ENCODE results near the gene CTCF. TPM values are rescaled to one million over a fixed set of nuclear protein-coding genes. Genes with fewer than 3 reads are reported as not detected.
"Not testable (repeated sequence)": the region's sequence is repeated elsewhere in the genome, so short reads cannot be mapped to it uniquely, and the experiment has no call there.

CTCF gene
- polyA plus RNA-seq (2012; ENCODE audit: missing spikeins), result 25.9 TPM

GRCh38 chr16:67562526-67562917 is at the start of gene CTCF:
CTCF (plus strand) TSS chr16:67562526; CDS start chr16:67610833, 48,307 bp downstream.
- TF ChIP-seq TAF1 (IDR thresholded peaks at IDR 0.05; ENCODE audit: borderline replicate concordance, low read depth, low read length), result 0 out of 2 replicates have a peak, but pooled peaks have one; percentile 27
- no peak for TF ChIP-seq POLR2AphosphoS5 (IDR thresholded peaks at IDR 0.05; ENCODE audit: low read depth, low read length)
- FAIRE-seq (peak; percentile 36), DNase-seq (ENCODE audit: insufficient read length) (no peak)

- DNase-seq (ENCODE audit: insufficient read length); FAIRE-seq: not testable (repeated sequence)
Measured at GRCh38 chr16:67513892-67514291, 48.4 kb upstream of the CTCF start.

- no peak for DNase-seq (ENCODE audit: insufficient read length)
- peak; percentile 81 for FAIRE-seq
- no peak for TF ChIP-seq TAF1 (IDR thresholded peaks at IDR 0.05; ENCODE audit: borderline replicate concordance, low read depth, low read length)
- TF ChIP-seq POLR2A (IDR thresholded peaks at IDR 0.05; ENCODE audit: low read depth, low read length), result no peak
- TF ChIP-seq POLR2AphosphoS5 (IDR thresholded peaks at IDR 0.05; ENCODE audit: low read depth, low read length), result no peak
Measured at GRCh38 chr16:67514382-67514828, 47.9 kb upstream of the CTCF start.

- FAIRE-seq (no peak), DNase-seq (ENCODE audit: insufficient read length) (no peak)
- TF ChIP-seq POLR2A (IDR thresholded peaks at IDR 0.05; ENCODE audit: low read depth, low read length) (no peak), POLR2AphosphoS5 (IDR thresholded peaks at IDR 0.05; ENCODE audit: low read depth, low read length) (no peak), TAF1 (IDR thresholded peaks at IDR 0.05; ENCODE audit: borderline replicate concordance, low read depth, low read length) (no peak)
Measured at GRCh38 chr16:67516296-67517154, 45.8 kb upstream of the CTCF start.

GRCh38 chr16:67517155-67517445 is 45.2 kb upstream of the CTCF start:
- TF ChIP-seq TAF1 (IDR thresholded peaks at IDR 0.05; ENCODE audit: borderline replicate concordance, low read depth, low read length) (no peak), POLR2AphosphoS5 (IDR thresholded peaks at IDR 0.05; ENCODE audit: low read depth, low read length) (no peak), POLR2A (IDR thresholded peaks at IDR 0.05; ENCODE audit: low read depth, low read length) (no peak)

GRCh38 chr16:67517661-67518423 is 44.5 kb upstream of the CTCF start:
- DNase-seq (ENCODE audit: insufficient read length) (no peak), FAIRE-seq (peak; percentile 44)
- TF ChIP-seq POLR2A (IDR thresholded peaks at IDR 0.05; ENCODE audit: low read depth, low read length), result 0 out of 2 replicates have a peak, but pooled peaks have one; percentile 32
- TF ChIP-seq TAF1 (IDR thresholded peaks at IDR 0.05; ENCODE audit: borderline replicate concordance, low read depth, low read length), result no peak

More at GRCh38 chr16:67517155-67517445, 45.2 kb upstream of the CTCF start:
- FAIRE-seq, result no peak
- DNase-seq (ENCODE audit: insufficient read length), result no peak

- FAIRE-seq (no peak), DNase-seq (ENCODE audit: insufficient read length) (no peak)
- TF ChIP-seq POLR2A (IDR thresholded peaks at IDR 0.05; ENCODE audit: low read depth, low read length) (no peak), TAF1 (IDR thresholded peaks at IDR 0.05; ENCODE audit: borderline replicate concordance, low read depth, low read length) (no peak), POLR2AphosphoS5 (IDR thresholded peaks at IDR 0.05; ENCODE audit: low read depth, low read length) (no peak)
Measured at GRCh38 chr16:67518676-67519075, 43.6 kb upstream of the CTCF start.

GRCh38 chr16:67519242-67519641 is 43.1 kb upstream of the CTCF start:
- TF ChIP-seq TAF1 (IDR thresholded peaks at IDR 0.05; ENCODE audit: borderline replicate concordance, low read depth, low read length) (no peak), POLR2AphosphoS5 (IDR thresholded peaks at IDR 0.05; ENCODE audit: low read depth, low read length) (no peak), POLR2A (IDR thresholded peaks at IDR 0.05; ENCODE audit: low read depth, low read length) (no peak)

GRCh38 chr16:67521095-67521804 is 41.1 kb upstream of the CTCF start:
- TF ChIP-seq POLR2AphosphoS5 (IDR thresholded peaks at IDR 0.05; ENCODE audit: low read depth, low read length), result no peak
- TF ChIP-seq TAF1 (IDR thresholded peaks at IDR 0.05; ENCODE audit: borderline replicate concordance, low read depth, low read length), result no peak
- no peak for TF ChIP-seq POLR2A (IDR thresholded peaks at IDR 0.05; ENCODE audit: low read depth, low read length)
- DNase-seq (ENCODE audit: insufficient read length) (peak; percentile 86), FAIRE-seq (peak; percentile 94)

More at GRCh38 chr16:67519242-67519641, 43.1 kb upstream of the CTCF start:
- FAIRE-seq (no peak), DNase-seq (ENCODE audit: insufficient read length) (no peak)

- DNase-seq (ENCODE audit: insufficient read length), result no peak
- no peak for TF ChIP-seq POLR2AphosphoS5 (IDR thresholded peaks at IDR 0.05; ENCODE audit: low read depth, low read length)
- TF ChIP-seq POLR2A (IDR thresholded peaks at IDR 0.05; ENCODE audit: low read depth, low read length), result no peak
- no peak for TF ChIP-seq TAF1 (IDR thresholded peaks at IDR 0.05; ENCODE audit: borderline replicate concordance, low read depth, low read length)
- FAIRE-seq, result no peak
Measured at GRCh38 chr16:67525176-67525860, 37.0 kb upstream of the CTCF start.

Data from GM12892 (cell line).